CD14-positive monocyte (primary cell): ENCODE results near the gene GNG13. TPM values are rescaled to one million over a fixed set of nuclear protein-coding genes. Genes with fewer than 3 reads are reported as not detected.
A peak's percentile ranks its signal among the peaks of the same experiment; 100 is the strongest.

Source experiments
- DNase-seq, 3 donors: peaks; one replicate each; pipeline ENCODE4 v3.0.0-alpha.2; 2011 to 2022
- H2AFZ ChIP-seq: 2 replicates; pipeline ENCODE4 v1.6.0; 2012; ENCODE audit warnings: mild to moderate bottlenecking, low read depth, low read length, inconsistent platforms; ENCODE audit not compliant: insufficient read depth, poor library complexity, severe bottlenecking
- H3K27ac ChIP-seq, 2 donors: 1 replicate in 1 of 2; 2 replicates in 1 of 2; pipeline ENCODE4 v1.5.1; 2012 to 2013; ENCODE audit warnings: low read length in 2 of 2, control low read depth in 1 of 2, inconsistent platforms in 1 of 2, low read depth in 1 of 2, mild to moderate bottlenecking in 1 of 2
- H3K27me3 ChIP-seq, 2 donors: one replicate each; pipeline versions ENCODE4 v1.6.0 to v1.6.1; 2011 to 2013; ENCODE audit warnings: low read length in 2 of 2; ENCODE audit not compliant: control insufficient read depth in 2 of 2, insufficient read depth in 2 of 2
- H3K36me3 ChIP-seq, 2 donors: replicated peaks in 1 of 2; 1 replicate in 1 of 2; 2 replicates in 1 of 2; pipeline versions ENCODE4 v1.5.1 to v1.6.1; 2012 to 2013; ENCODE audit warnings: low read length in 2 of 2, control low read depth in 1 of 2, inconsistent platforms in 1 of 2, mild to moderate bottlenecking in 1 of 2; ENCODE audit not compliant: insufficient read depth in 2 of 2, control insufficient read depth in 1 of 2
- H3K4me1 ChIP-seq, 2 donors: 1 replicate in 1 of 2; 2 replicates in 1 of 2; pipeline versions ENCODE4 v1.5.1 to v1.6.1; 2012 to 2013; ENCODE audit warnings: low read length in 2 of 2, control low read depth in 1 of 2, inconsistent platforms in 1 of 2, mild to moderate bottlenecking in 1 of 2, moderate library complexity in 1 of 2; ENCODE audit not compliant: insufficient read depth in 2 of 2, control insufficient read depth in 1 of 2
- H3K4me2 ChIP-seq: replicated peaks from 2 replicates; pipeline ENCODE3; 2012; ENCODE audit warnings: low read length, moderate library complexity, mild to moderate bottlenecking; ENCODE audit not compliant: poor library complexity, severe bottlenecking; ENCODE audit errors: extremely low read depth
- H3K4me3 ChIP-seq, 3 experiments: fragments of 200-600 bp in 1 of 3; sonication (generic) in 1 of 3; replicated peaks in 1 of 3; 1 replicate in 2 of 3; 2 replicates in 1 of 3; pipeline ENCODE4 v1.5.1; 2011 to 2013; ENCODE audit warnings: low read length in 3 of 3, mild to moderate bottlenecking in 3 of 3, control low read depth in 2 of 3, low read depth in 2 of 3, inconsistent platforms in 1 of 3, moderate library complexity in 1 of 3
- H3K79me2 ChIP-seq: 2 replicates; pipeline ENCODE4 v1.6.0; 2012; ENCODE audit warnings: mild to moderate bottlenecking, control low read depth, inconsistent platforms, low read length, moderate library complexity; ENCODE audit not compliant: insufficient read depth
- H3K9ac ChIP-seq: 2 replicates; pipeline ENCODE4 v1.6.0; 2017; ENCODE audit warnings: low read length, mild to moderate bottlenecking; ENCODE audit not compliant: insufficient read depth, poor library complexity, severe bottlenecking
- H3K9me3 ChIP-seq, 2 donors: replicated peaks in 1 of 2; 1 replicate in 1 of 2; 2 replicates in 1 of 2; pipeline versions ENCODE4 v1.5.1 to v1.6.1; 2012 to 2013; ENCODE audit warnings: low read length in 2 of 2, control low read depth in 1 of 2; ENCODE audit not compliant: control insufficient read depth in 1 of 2, insufficient read depth in 1 of 2
- H4K20me1 ChIP-seq: 2 replicates; pipeline ENCODE4 v1.6.0; 2012; ENCODE audit warnings: mild to moderate bottlenecking, low read length, control low read depth, moderate library complexity; ENCODE audit not compliant: insufficient read depth
- H3K27ac Mint-ChIP-seq, 7 donors: one replicate each; pipeline ENCODE4 v1.8.0; 2020; ENCODE audit warnings: mild to moderate bottlenecking in 7 of 7, mixed read lengths in 7 of 7, moderate library complexity in 6 of 7, inconsistent platforms in 2 of 7
- H3K27me3 Mint-ChIP-seq, 3 donors: one replicate each; pipeline ENCODE4 v1.8.0; 2021 to 2022; ENCODE audit warnings: low read depth in 3 of 3, mild to moderate bottlenecking in 3 of 3, mixed read lengths in 3 of 3, moderate library complexity in 3 of 3, inconsistent platforms in 1 of 3
- H3K36me3 Mint-ChIP-seq, 2 donors: one replicate each; pipeline ENCODE4 v1.8.0; 2020; ENCODE audit warnings: mixed read lengths in 2 of 2, inconsistent platforms in 1 of 2, mild to moderate bottlenecking in 1 of 2
- H3K4me1 Mint-ChIP-seq: one replicate; pipeline ENCODE4 v1.8.0; 2020; ENCODE audit warnings: mild to moderate bottlenecking, mixed read lengths
- H3K4me3 Mint-ChIP-seq, 2 donors: one replicate each; pipeline ENCODE4 v1.8.0; 2020; ENCODE audit warnings: mild to moderate bottlenecking in 2 of 2, mixed read lengths in 2 of 2, moderate library complexity in 1 of 2
- H3K9me3 Mint-ChIP-seq, 7 donors: one replicate each; pipeline ENCODE4 v1.8.0; 2020 to 2022; ENCODE audit warnings: mixed read lengths in 7 of 7, mild to moderate bottlenecking in 6 of 7, moderate library complexity in 6 of 7, inconsistent platforms in 2 of 7
- CTCF ChIP-seq: fragments of 200-600 bp; IDR thresholded peaks from one replicate; pipeline ENCODE4 v1.8.0; 2022; ENCODE audit warnings: antibody characterized with exemption, mild to moderate bottlenecking
- WGBS: methylation state at CpG from one replicate; pipeline ENCODE4 v1.1.5; 2013; ENCODE audit warnings: missing lambda C conversion rate; ENCODE audit not compliant: insufficient coverage; 5-methylcytosine and 5-hydroxymethylcytosine counted together
- intact Hi-C, 2 donors: fragments of 100-400 bp; cut with micrococcal nuclease; formaldehyde crosslinking; loops; one replicate each; pipeline versions ENCODE4 v1.15.0 to v1.15.1; 2023
- polyA plus RNA-seq, 3 donors: library from polyadenylated mRNA; depleted of rRNA in 1 of 3; unstranded in 2 of 3; stranded (reverse) in 1 of 3; fragments of 300-500 nt in 2 of 3; fragments of >200 nt in 1 of 3; fragmentation: Illumina TruSeq in 2 of 3; gene quantifications; 1 replicate in 2 of 3; 2 replicates in 1 of 3; pipeline ENCODE4 v1.2.3, GENCODE V29; 2012 to 2021
- small RNA-seq: library from RNA; depleted of rRNA; stranded (forward); fragments of <200 nt; gene quantifications from one replicate; pipeline ENCODE3, GENCODE V24; 2012; ENCODE audit warnings: low read depth; ENCODE audit not compliant: insufficient read length

The GNG13 gene
- polyA plus RNA-seq, 3 donors, result not detected

- Histone ChIP-seq H3K9ac (no peak overlapping the region), H4K20me1 (no peaks in the 10 kb centered on the region), H3K4me1 (peaks cover 16 to 21% of the 10 kb centered on the region in 2 donors), H3K27ac (no peak overlapping the region), H3K27me3 (no peaks in the 10 kb centered on the region), H2AFZ (no peak overlapping the region), H3K9me3 (no peaks in the 10 kb centered on the region), H3K4me2 (no peak overlapping the region), H3K4me3 (no peak overlapping the region), H3K79me2 (no peaks in the 10 kb centered on the region), H3K36me3 (no peaks in the 10 kb centered on the region)
- 95% methylated on average over 7 of the region's 9 CpGs for WGBS
- no peaks in the 10 kb centered on the region for H3K9me3 Mint-ChIP-seq
- intact Hi-C loops, result no loop called here
- TF ChIP-seq CTCF, result no peak
- H3K27me3 Mint-ChIP-seq, result peaks cover 0 to 4% (median 0%) of the 10 kb centered on the region in 3 donors
- H3K4me1 Mint-ChIP-seq, result peaks cover 18% of the 10 kb centered on the region
- DNase-seq, result no peak
- H3K4me3 Mint-ChIP-seq, result no peak overlapping the region
- no peaks in the 10 kb centered on the region for H3K36me3 Mint-ChIP-seq
- no peak overlapping the region for H3K27ac Mint-ChIP-seq
Measured at GRCh38 chr16:750485-750884, 50.0 kb downstream of the GNG13 start.

GRCh38 chr16:749010-749409 is 51.5 kb downstream of the GNG13 start:
- Histone ChIP-seq H3K4me3 (no peak overlapping the region), H3K79me2 (no peaks in the 10 kb centered on the region), H3K9me3 (no peaks in the 10 kb centered on the region), H3K36me3 (no peaks in the 10 kb centered on the region), H4K20me1 (no peaks in the 10 kb centered on the region), H3K27me3 (no peaks in the 10 kb centered on the region), H3K4me1 (peaks cover 1 to 6% of the 10 kb centered on the region in 2 donors), H3K4me2 (no peak overlapping the region), H3K27ac (no peak overlapping the region), H3K9ac (no peak overlapping the region), H2AFZ (no peak overlapping the region)
- intact Hi-C loops, result no loop called here
- Mint-ChIP-seq H3K9me3 (no peaks in the 10 kb centered on the region), H3K4me3 (no peak overlapping the region), H3K36me3 (no peaks in the 10 kb centered on the region), H3K4me1 (peaks cover 6% of the 10 kb centered on the region), H3K27me3 (peaks cover 0 to 4% (median 0%) of the 10 kb centered on the region in 3 donors), H3K27ac (peak overlapping the region in 1 of 7 donors; percentile 7)
- 100% methylated on average over 2 of the region's 6 CpGs for WGBS
- no peak for DNase-seq
- no peak for TF ChIP-seq CTCF

Small RNAs within 50 kb of the gene (small RNA-seq; reads per million reads assigned to genes)
- gene MIR662, result not detected

Other genes starting within 250 kb of the GNG13 start
- not detected for gene PRR35, start 240.3 kb downstream of the GNG13 start, polyA plus RNA-seq
- gene NHLRC4, start 233.7 kb downstream of the GNG13 start, polyA plus RNA-seq, result under 1 TPM; 0.29 to 0.57 (median 0.36) TPM
- 10 to 100 TPM; 11.4 to 39.8 (median 12.1) TPM for gene PIGQ, start 230.8 kb downstream of the GNG13 start, polyA plus RNA-seq
- gene RAB40C, start 210.7 kb downstream of the GNG13 start, polyA plus RNA-seq, result 10 to 100 TPM; 10.0 to 22.6 (median 10.9) TPM
- gene WFIKKN1, start 169.7 kb downstream of the GNG13 start, polyA plus RNA-seq, result under 1 TPM in 1 of 3 donors, not detected in 2; 0.76 TPM
- gene METTL26, start 164.4 kb downstream of the GNG13 start, polyA plus RNA-seq, result 10 to 100 TPM; 57.1 to 80.9 (median 70.4) TPM
- 10 to 100 TPM; 23.7 to 65.6 (median 42.1) TPM for gene MCRIP2, start 158.9 kb downstream of the GNG13 start, polyA plus RNA-seq
- gene WDR90, start 151.4 kb downstream of the GNG13 start, polyA plus RNA-seq, result 10 to 100 TPM in 1 of 3 donors, 1 to 10 TPM in 1, under 1 TPM in 1; 0.13 to 16.5 (median 1.1) TPM
- 100 to 1,000 TPM in 1 of 3 donors, 10 to 100 TPM in 2; 25.4 to 276 (median 26.3) TPM for gene RHOT2, start 132.6 kb downstream of the GNG13 start, polyA plus RNA-seq
- 1 to 10 TPM in 1 of 3 donors, not detected in 2; 1.3 TPM for gene RHBDL1, start 125.1 kb downstream of the GNG13 start, polyA plus RNA-seq
- gene STUB1, start 120.3 kb downstream of the GNG13 start, polyA plus RNA-seq, result 100 to 1,000 TPM in 2 of 3 donors, 10 to 100 TPM in 1; 83.3 to 108 (median 106) TPM
- gene JMJD8, start 116.4 kb downstream of the GNG13 start, polyA plus RNA-seq, result 10 to 100 TPM; 28.7 to 45.3 (median 33.5) TPM
- gene WDR24, start 110.3 kb downstream of the GNG13 start, polyA plus RNA-seq, result 1 to 10 TPM; 5.7 to 9.2 (median 7.4) TPM
- 1 to 10 TPM in 1 of 3 donors, under 1 TPM in 2; 0.28 to 1.0 (median 0.49) TPM for gene FBXL16, start 94.9 kb downstream of the GNG13 start, polyA plus RNA-seq
- gene METRN, start 85.6 kb downstream of the GNG13 start, polyA plus RNA-seq, result 1 to 10 TPM in 2 of 3 donors, under 1 TPM in 1; 0.97 to 5.4 (median 1.7) TPM
- gene ANTKMT, start 79.6 kb downstream of the GNG13 start, polyA plus RNA-seq, result 10 to 100 TPM; 21.5 to 56.3 (median 34.4) TPM
- gene CCDC78, start 74.3 kb downstream of the GNG13 start, polyA plus RNA-seq, result under 1 TPM in 1 of 3 donors, not detected in 2; 0.96 TPM
- 1 to 10 TPM in 2 of 3 donors, under 1 TPM in 1; 0.60 to 8.9 (median 1.5) TPM for gene HAGHL, start 73.6 kb downstream of the GNG13 start, polyA plus RNA-seq
- 10 to 100 TPM in 2 of 3 donors, 1 to 10 TPM in 1; 8.6 to 41.1 (median 11.8) TPM for gene CIAO3, start 59.7 kb downstream of the GNG13 start, polyA plus RNA-seq
- under 1 TPM in 2 of 3 donors, not detected in 1; 0.07 to 0.29 TPM for gene MSLN, start 40.0 kb downstream of the GNG13 start, polyA plus RNA-seq
- gene RPUSD1, start 12.4 kb downstream of the GNG13 start, polyA plus RNA-seq, result 10 to 100 TPM; 29.5 to 38.1 (median 31.5) TPM
- 10 to 100 TPM in 1 of 3 donors, 1 to 10 TPM in 1, under 1 TPM in 1; 0.57 to 13.8 (median 2.2) TPM for gene CHTF18, start 12.1 kb downstream of the GNG13 start, polyA plus RNA-seq
- 10 to 100 TPM in 2 of 3 donors, 1 to 10 TPM in 1; 5.9 to 14.7 (median 10.6) TPM for gene LMF1, start 170.2 kb upstream of the GNG13 start, polyA plus RNA-seq
- not detected for gene SOX8, start 181.0 kb upstream of the GNG13 start, polyA plus RNA-seq